GM23248 (cell line): Measurements from ENCODE around the gene KLF2.

Experiments used
- EZH2 ChIP-seq: fragments of 200-600 bp; sonication (generic); IDR thresholded peaks from 2 replicates; pipeline ENCODE4 v1.6.1; 2018; ENCODE audit warnings: antibody characterized with exemption, mild to moderate bottlenecking; ENCODE audit not compliant: insufficient read depth, poor library complexity, severe bottlenecking
- EZH2phosphoT487 ChIP-seq: fragments of 200-600 bp; sonication (generic); IDR thresholded peaks from 2 replicates; pipeline ENCODE4 v1.6.1; 2018; ENCODE audit warnings: antibody characterized with exemption, moderate library complexity, mild to moderate bottlenecking, low read depth; ENCODE audit not compliant: insufficient read depth

DNA sequence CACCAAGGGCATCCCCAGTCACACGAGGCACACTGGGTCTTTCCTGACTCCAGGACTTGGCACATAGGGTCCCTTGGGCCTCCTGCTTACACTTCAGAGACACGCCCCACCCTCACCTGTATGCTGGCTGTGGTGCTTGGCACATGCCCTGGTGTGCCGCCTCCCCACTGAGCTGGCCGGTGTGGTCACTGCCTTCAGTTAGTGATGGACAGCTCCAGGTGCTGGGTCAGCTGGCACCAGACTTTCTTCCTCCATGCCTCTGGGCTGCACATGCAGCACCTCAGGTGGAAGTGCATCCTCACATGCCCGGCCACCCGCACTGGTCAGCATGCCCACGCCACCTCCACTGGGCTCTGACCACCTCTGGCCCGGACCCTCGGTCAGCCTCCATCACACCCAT is 52.9 kb downstream of the KLF2 start:
- TF ChIP-seq EZH2phosphoT487 (no peak), EZH2 (no peak)
